Smooth muscle cell (in vitro differentiated cells): ENCODE results near the gene CTDSPL. TPM values are rescaled to one million over a fixed set of nuclear protein-coding genes. Genes with fewer than 3 reads are reported as not detected.

ENCODE experiments used
- DNase-seq: peaks from one replicate; lab custom pipeline; 2025; ENCODE audit not compliant: unreplicated experiment; lab: John Stamatoyannopoulos, UW
- H2AFZ ChIP-seq: fragments of 200-600 bp; sonication (generic); 2 replicates; pipeline ENCODE4 v1.6.0; 2016; ENCODE audit warnings: antibody characterized with exemption, low read depth, mild to moderate bottlenecking
- H3F3A ChIP-seq: fragments of 200-600 bp; sonication (generic); 2 replicates; pipeline ENCODE4 v1.6.0; 2017; ENCODE audit warnings: antibody characterized with exemption, low read depth
- H3K27ac ChIP-seq: fragments of 200-600 bp; sonication (generic); 2 replicates; pipeline ENCODE4 v1.5.1; 2016; ENCODE audit warnings: low read depth, mild to moderate bottlenecking
- H3K27me3 ChIP-seq: fragments of 200-600 bp; sonication (generic); 2 replicates; pipeline ENCODE4 v1.6.1; 2016; ENCODE audit warnings: low read depth, mild to moderate bottlenecking
- H3K36me3 ChIP-seq: fragments of 200-600 bp; sonication (generic); 2 replicates; pipeline ENCODE4 v1.5.1; 2016; ENCODE audit warnings: low read depth
- H3K4me1 ChIP-seq: fragments of 200-600 bp; sonication (generic); 2 replicates; pipeline ENCODE4 v1.5.1; 2016; ENCODE audit warnings: low read depth
- H3K4me2 ChIP-seq: fragments of 200-600 bp; sonication (generic); 2 replicates; pipeline ENCODE4 v1.6.0; 2016; ENCODE audit warnings: mild to moderate bottlenecking
- H3K4me3 ChIP-seq: fragments of 200-600 bp; sonication (generic); 2 replicates; pipeline ENCODE4 v1.5.1; 2016; ENCODE audit warnings: mild to moderate bottlenecking
- H3K79me2 ChIP-seq: fragments of 200-600 bp; sonication (generic); 2 replicates; pipeline ENCODE4 v1.6.0; 2016; ENCODE audit warnings: low read depth, mild to moderate bottlenecking
- H3K9ac ChIP-seq: fragments of 200-600 bp; sonication (generic); 2 replicates; pipeline ENCODE4 v1.6.0; 2016; ENCODE audit warnings: low read depth
- H3K9me3 ChIP-seq: fragments of 200-600 bp; sonication (generic); replicated peaks from 2 replicates; pipeline ENCODE4 v1.5.1; 2016; ENCODE audit warnings: low read depth
- H4K20me1 ChIP-seq: fragments of 200-600 bp; sonication (generic); 2 replicates; pipeline ENCODE4 v1.6.0; 2016; ENCODE audit warnings: low read depth
- WGBS: methylation state at CpG from one replicate; pipeline ENCODE4 v1.1.7; 2016; ENCODE audit warnings: low lambda C conversion rate; 5-methylcytosine and 5-hydroxymethylcytosine counted together
- polyA plus RNA-seq: library from polyadenylated mRNA; unstranded; fragments of >200 nt; fragmentation: Nextera tagmentation; extraction: Ambion mirVana; gene quantifications from 2 replicates; pipeline ENCODE4 v1.2.1, GENCODE V29; 2016
- total RNA-seq: library from RNA; depleted of rRNA; stranded (reverse); fragments of >200 nt; gene quantifications from 2 replicates; pipeline ENCODE4 v1.2.3, GENCODE V29; 2014
- TF ChIP-seq, protein P1 (sequence below): fragments of 200-600 bp; sonication (generic); IDR thresholded peaks from 2 replicates; pipeline ENCODE4 v1.5.1; 2017; ENCODE audit warnings: borderline replicate concordance, mild to moderate bottlenecking, antibody characterized with exemption; ENCODE audit not compliant: insufficient read depth, poor library complexity, severe bottlenecking

Gene CTDSPL
- total and polyA plus RNA-seq, 2 experiments from 2014 or later, result 31.3 to 34.3 TPM

DNA sequence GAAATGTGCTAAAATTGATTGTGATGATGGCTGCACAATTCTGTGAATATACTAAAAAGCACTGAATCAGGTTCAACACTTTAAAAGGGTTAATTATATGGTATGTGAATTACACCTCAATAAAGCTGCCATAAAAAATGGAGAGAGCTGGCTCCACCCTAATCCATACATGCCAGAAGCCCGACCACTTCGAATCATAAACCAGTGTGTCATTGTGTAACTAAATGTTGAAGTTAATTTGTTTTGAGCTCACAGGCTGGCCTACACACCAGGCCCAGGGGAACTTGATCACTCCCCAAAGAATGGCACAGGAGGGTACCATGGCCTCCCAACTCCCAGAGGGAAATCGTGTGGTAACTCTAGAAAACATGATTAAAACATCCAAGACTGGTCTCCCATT lies 153.8 kb downstream of the CTDSPL start:
- TF ChIP-seq, protein P1, sequence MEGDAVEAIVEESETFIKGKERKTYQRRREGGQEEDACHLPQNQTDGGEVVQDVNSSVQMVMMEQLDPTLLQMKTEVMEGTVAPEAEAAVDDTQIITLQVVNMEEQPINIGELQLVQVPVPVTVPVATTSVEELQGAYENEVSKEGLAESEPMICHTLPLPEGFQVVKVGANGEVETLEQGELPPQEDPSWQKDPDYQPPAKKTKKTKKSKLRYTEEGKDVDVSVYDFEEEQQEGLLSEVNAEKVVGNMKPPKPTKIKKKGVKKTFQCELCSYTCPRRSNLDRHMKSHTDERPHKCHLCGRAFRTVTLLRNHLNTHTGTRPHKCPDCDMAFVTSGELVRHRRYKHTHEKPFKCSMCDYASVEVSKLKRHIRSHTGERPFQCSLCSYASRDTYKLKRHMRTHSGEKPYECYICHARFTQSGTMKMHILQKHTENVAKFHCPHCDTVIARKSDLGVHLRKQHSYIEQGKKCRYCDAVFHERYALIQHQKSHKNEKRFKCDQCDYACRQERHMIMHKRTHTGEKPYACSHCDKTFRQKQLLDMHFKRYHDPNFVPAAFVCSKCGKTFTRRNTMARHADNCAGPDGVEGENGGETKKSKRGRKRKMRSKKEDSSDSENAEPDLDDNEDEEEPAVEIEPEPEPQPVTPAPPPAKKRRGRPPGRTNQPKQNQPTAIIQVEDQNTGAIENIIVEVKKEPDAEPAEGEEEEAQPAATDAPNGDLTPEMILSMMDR, result no peak
- Histone ChIP-seq H3K27me3 (no peaks in the 10 kb centered on the region), H4K20me1 (peaks cover 3% of the 10 kb centered on the region), H3K4me3 (no peak overlapping the region), H3K27ac (no peak overlapping the region), H3F3A (no peaks in the 10 kb centered on the region), H3K79me2 (no peaks in the 10 kb centered on the region), H3K4me2 (no peak overlapping the region), H3K9me3 (no peaks in the 10 kb centered on the region), H3K4me1 (no peaks in the 10 kb centered on the region), H3K36me3 (peaks cover 8% of the 10 kb centered on the region), H2AFZ (no peak overlapping the region), H3K9ac (no peak overlapping the region)
- no peak for DNase-seq
- 90% methylated on average over 3 of the region's 3 CpGs for WGBS

- H3K79me2 ChIP-seq, result no peaks in the 10 kb centered on the region
- no peak overlapping the region for H3K4me2 ChIP-seq
- no peaks in the 10 kb centered on the region for H3K9me3 ChIP-seq
- no peak overlapping the region for H3K27ac ChIP-seq
- H2AFZ ChIP-seq, result no peak overlapping the region
- H3K4me1 ChIP-seq, result no peaks in the 10 kb centered on the region
- 93% methylated on average over 3 of the region's 3 CpGs for WGBS
- no peaks in the 10 kb centered on the region for H3F3A ChIP-seq
- TF ChIP-seq, protein P1, result no peak
- H3K27me3 ChIP-seq, result no peaks in the 10 kb centered on the region
- no peak for DNase-seq
- no peak overlapping the region for H3K4me3 ChIP-seq
- H4K20me1 ChIP-seq, result peaks cover 8% of the 10 kb centered on the region
- H3K36me3 ChIP-seq, result peaks cover 8% of the 10 kb centered on the region
- no peak overlapping the region for H3K9ac ChIP-seq
These were observed 154.3 kb downstream of the CTDSPL start for GRCh38 chr3:38015984-38016383.

DNA sequence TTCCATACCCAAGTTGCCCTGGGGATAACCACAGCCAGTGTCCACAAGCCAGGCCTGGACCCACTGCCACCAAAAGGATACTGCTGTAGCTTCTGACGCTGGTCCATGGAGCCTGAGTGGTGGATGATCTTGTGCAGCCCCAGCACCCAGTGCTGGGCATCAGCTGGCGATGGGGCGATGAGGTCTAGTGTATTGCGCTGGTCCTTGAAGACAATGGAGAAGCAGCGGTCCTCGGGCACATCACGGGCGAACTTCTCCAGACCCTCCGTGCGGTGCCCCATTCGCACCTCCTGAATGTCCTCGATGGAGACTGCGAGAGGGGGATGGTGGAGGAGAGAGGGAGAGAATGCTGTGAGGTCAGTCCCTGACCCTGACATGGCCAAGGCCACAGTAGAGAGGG lies 154.7 kb downstream of the CTDSPL start:
- Histone ChIP-seq H3K27me3 (no peaks in the 10 kb centered on the region), H2AFZ (no peak overlapping the region), H3K79me2 (no peaks in the 10 kb centered on the region), H3K4me1 (no peaks in the 10 kb centered on the region), H3K9me3 (no peaks in the 10 kb centered on the region), H3K4me3 (no peak overlapping the region), H3F3A (no peaks in the 10 kb centered on the region), H3K9ac (no peak overlapping the region), H3K36me3 (peaks cover 8% of the 10 kb centered on the region), H3K27ac (no peak overlapping the region), H3K4me2 (no peak overlapping the region), H4K20me1 (peaks cover 11% of the 10 kb centered on the region)
- no peak for DNase-seq
- TF ChIP-seq, protein P1, result no peak
- WGBS, result 98% methylated on average over 13 of the region's 13 CpGs

GRCh38 chr3:38016847-38017444 lies 155.3 kb downstream of the CTDSPL start:
- Histone ChIP-seq H3K4me1 (no peaks in the 10 kb centered on the region), H3K4me2 (no peak overlapping the region), H3K27ac (no peak overlapping the region), H3K4me3 (no peak overlapping the region), H3K79me2 (no peaks in the 10 kb centered on the region), H3K9me3 (no peaks in the 10 kb centered on the region), H4K20me1 (peaks cover 17% of the 10 kb centered on the region), H3K27me3 (no peaks in the 10 kb centered on the region), H2AFZ (no peak overlapping the region), H3K36me3 (peaks cover 8% of the 10 kb centered on the region), H3F3A (no peaks in the 10 kb centered on the region), H3K9ac (no peak overlapping the region)
- no peak for DNase-seq
- TF ChIP-seq, protein P1, result no peak
- WGBS, result 98% methylated on average over 6 of the region's 6 CpGs
